DND-41 (cell line): Measurements from ENCODE around the gene CBY2.

Experiments
- CTCF ChIP-seq: IDR thresholded peaks from 2 replicates; pipeline ENCODE4 v1.5.1; 2012; ENCODE audit warnings: borderline replicate concordance, low read length, moderate library complexity, mild to moderate bottlenecking; ENCODE audit not compliant: poor library complexity, severe bottlenecking; ENCODE audit errors: extremely low read depth
- EZH2 ChIP-seq: IDR thresholded peaks from 3 replicates; pipeline ENCODE4 v1.6.1; 2012; ENCODE audit warnings: borderline replicate concordance, low read depth, mild to moderate bottlenecking, moderate library complexity, low read length, inconsistent platforms; ENCODE audit not compliant: severe bottlenecking

- TF ChIP-seq CTCF (no peak), EZH2 (no peak)
Observed at GRCh38 chr13:45718992-45719391, 16.9 kb downstream of the CBY2 start.
